ENCODE data around the gene FAM180B.
"Not testable (repeated sequence)": the region's sequence is repeated elsewhere in the genome, so short reads cannot be mapped to it uniquely, and the experiment has no call there.

Gene FAM180B

DNA sequence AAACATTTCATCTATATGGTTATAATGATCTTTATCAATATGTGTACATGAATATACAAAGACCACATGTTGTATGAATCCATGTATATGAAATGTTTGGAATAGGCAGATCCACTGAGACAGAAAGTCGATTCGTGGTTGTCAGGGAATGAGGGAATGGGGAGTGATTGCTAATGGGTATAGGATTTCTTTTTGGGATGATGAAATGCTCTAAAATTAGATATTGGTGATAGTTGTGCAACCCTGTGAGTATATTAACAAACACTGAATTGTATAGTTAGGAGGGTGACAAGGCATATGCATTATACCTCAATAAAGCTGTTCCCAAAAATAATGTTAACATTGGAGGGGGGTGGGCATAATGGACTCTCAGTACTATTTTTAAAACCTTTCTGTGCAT, 26.1 kb upstream of the FAM180B start:
- no peak for TF ChIP-seq CTCF (IDR thresholded peaks at IDR 0.05; ENCODE audit: low read depth, low read length)
- DNase-seq (ENCODE audit: extremely low read depth, low read depth) = no peak

- not testable (repeated sequence) for DNase-seq (ENCODE audit: extremely low read depth, low read depth)
Measured at GRCh38 chr11:47562393-47562792, 24.1 kb upstream of the FAM180B start.

DNA sequence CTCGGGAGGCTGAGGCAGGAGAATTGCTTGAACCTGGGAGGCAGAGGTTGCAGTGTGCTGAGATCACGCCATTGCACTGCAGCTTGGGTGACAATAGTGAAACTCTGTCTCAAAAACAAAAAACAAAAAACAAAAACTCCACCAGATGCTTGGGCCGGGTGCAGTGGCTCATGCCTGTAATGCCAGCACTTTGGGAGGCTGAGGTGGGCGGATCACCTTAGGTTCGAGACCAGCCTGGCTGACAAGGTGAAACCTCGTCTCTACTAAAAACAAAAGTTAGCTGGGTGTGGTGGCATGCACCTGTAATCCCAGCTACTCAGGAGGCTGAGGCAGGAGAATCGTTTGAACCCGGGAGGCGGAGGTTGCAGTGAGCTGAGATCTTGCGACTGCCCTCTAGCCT, 22.1 kb upstream of the FAM180B start:
- not testable (repeated sequence) for DNase-seq (ENCODE audit: extremely low read depth, low read depth)

DNA sequence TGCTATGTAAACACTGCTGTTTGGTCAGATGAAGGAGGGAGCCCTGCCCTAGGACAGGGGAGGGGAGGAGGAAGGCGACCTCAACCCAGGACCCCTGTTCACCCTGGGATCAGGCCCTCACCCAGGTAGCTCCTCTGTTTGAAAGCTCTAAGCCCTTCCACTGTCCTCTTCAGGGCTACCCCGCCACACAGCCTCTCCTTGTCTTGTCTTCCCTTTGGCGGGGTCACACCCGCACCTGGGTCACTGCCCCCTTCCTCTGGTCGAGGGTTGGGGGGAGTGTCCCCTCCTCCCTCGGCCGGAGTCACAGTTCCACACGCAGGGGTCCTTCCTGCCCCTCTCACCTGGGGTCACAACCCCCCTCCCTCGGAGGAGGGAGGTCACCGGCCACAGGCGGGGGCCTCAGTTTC, 21.5 kb upstream of the FAM180B start:
- DNase-seq (ENCODE audit: extremely low read depth, low read depth) = no peak
- TF ChIP-seq CTCF (IDR thresholded peaks at IDR 0.05; ENCODE audit: low read depth, low read length) = no peak

GRCh38 chr11:47565340-47566148, 20.9 kb upstream of the FAM180B start, which contains the start of gene PTPMT1:
Gene PTPMT1, plus strand, starts transcription at chr11:47565599. Its CDS starts 24 bp downstream, at chr11:47565623.
- peak; percentile 30 for DNase-seq (ENCODE audit: extremely low read depth, low read depth)
- TF ChIP-seq CTCF (IDR thresholded peaks at IDR 0.05; ENCODE audit: low read depth, low read length) = no peak

- no peak for DNase-seq (ENCODE audit: extremely low read depth, low read depth)
- no peak for TF ChIP-seq CTCF (IDR thresholded peaks at IDR 0.05; ENCODE audit: low read depth, low read length)
Measured at GRCh38 chr11:47566149-47566698, 20.3 kb upstream of the FAM180B start.

DNA sequence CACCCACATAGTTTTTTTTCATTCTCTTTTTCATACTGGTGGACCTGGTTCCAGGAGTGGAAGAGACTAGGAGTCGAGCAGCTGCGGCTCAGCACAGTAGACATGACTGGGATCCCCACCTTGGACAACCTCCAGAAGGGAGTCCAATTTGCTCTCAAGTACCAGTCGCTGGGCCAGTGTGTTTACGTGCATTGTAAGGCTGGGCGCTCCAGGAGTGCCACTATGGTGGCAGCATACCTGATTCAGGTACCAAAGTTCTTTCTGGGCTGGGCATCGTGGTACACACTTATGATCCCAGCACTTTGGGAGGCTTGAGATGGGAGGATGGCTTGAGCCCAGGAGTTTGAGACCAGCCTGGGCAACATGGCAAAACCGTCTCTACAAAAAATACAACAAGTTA, 16.8 kb upstream of the FAM180B start:
- TF ChIP-seq CTCF (IDR thresholded peaks at IDR 0.05; ENCODE audit: low read depth, low read length) = no peak
- DNase-seq (ENCODE audit: extremely low read depth, low read depth) = no peak

- TF ChIP-seq CTCF (IDR thresholded peaks at IDR 0.05; ENCODE audit: low read depth, low read length) = no peak
Measured at GRCh38 chr11:47570651-47571356, 15.7 kb upstream of the FAM180B start.

More at GRCh38 chr11:47570651-47571356, 15.7 kb upstream of the FAM180B start:
- no peak for DNase-seq (ENCODE audit: extremely low read depth, low read depth)
